Measurements from ENCODE around the gene LIME1. TPM values are rescaled to one million over a fixed set of nuclear protein-coding genes. Genes with fewer than 3 reads are reported as not detected.

LIME1 gene
- total and polyA plus RNA-seq, 8 donors, result 3.0 to 10.8 (median 6.3) TPM

DNA sequence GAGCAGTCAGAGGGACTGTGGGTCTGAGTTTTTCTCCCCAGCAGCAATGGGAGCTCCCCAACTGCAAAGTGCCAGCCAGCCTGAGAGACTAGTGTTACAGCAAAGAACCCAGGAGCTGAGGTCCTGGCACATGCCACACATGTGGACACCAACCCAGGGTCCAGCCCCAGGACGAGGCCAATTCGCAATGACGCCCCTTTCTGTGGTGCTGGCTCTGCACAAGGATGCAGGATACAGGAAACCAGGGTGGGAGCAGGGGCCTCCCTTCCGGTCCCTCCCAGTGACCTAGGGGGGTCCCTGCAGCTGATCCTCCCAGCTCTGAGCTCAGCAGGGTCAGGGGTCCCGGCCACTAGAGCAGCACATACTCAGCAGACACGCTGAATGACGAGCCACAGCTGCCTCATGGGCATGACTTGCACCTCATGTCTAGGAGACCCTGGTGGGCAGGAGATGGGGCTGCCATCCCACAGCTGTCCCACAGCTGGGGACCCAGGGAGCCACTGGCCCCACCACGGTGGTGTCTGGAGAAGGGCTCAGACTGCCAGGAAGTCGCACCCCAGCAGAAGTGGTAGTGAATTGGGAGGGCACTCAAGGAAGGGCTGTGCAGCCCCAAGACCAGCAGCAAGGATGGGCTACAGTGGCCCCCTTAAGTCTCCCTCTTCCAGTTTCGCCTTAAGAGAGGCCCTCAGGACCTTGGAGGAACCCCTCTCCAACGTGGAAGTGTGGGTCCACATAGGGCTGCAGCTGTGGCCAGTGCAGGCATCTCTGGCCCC is 32.3 kb upstream of the LIME1 start:
- H3K27ac ChIP-seq, result no peak overlapping the region
- DNase-seq (peak in 1 of 4 donors; percentile 42), ATAC-seq (no peak)
- peaks cover 0 to 55% of the 10 kb centered on the region in 2 donors for H3K36me3 ChIP-seq
- TF ChIP-seq, protein P1, sequence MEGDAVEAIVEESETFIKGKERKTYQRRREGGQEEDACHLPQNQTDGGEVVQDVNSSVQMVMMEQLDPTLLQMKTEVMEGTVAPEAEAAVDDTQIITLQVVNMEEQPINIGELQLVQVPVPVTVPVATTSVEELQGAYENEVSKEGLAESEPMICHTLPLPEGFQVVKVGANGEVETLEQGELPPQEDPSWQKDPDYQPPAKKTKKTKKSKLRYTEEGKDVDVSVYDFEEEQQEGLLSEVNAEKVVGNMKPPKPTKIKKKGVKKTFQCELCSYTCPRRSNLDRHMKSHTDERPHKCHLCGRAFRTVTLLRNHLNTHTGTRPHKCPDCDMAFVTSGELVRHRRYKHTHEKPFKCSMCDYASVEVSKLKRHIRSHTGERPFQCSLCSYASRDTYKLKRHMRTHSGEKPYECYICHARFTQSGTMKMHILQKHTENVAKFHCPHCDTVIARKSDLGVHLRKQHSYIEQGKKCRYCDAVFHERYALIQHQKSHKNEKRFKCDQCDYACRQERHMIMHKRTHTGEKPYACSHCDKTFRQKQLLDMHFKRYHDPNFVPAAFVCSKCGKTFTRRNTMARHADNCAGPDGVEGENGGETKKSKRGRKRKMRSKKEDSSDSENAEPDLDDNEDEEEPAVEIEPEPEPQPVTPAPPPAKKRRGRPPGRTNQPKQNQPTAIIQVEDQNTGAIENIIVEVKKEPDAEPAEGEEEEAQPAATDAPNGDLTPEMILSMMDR (IDR thresholded peaks at IDR 0.05), result no peak
- H3K4me3 ChIP-seq, result no peak overlapping the region
- intact Hi-C loops (cut with DNase I), result no loop called here
- no peaks in the 10 kb centered on the region for H3K27me3 ChIP-seq
- H3K9me3 ChIP-seq, result no peaks in the 10 kb centered on the region
- peaks cover 17 to 40% of the 10 kb centered on the region in 2 donors for H3K4me1 ChIP-seq

DNA sequence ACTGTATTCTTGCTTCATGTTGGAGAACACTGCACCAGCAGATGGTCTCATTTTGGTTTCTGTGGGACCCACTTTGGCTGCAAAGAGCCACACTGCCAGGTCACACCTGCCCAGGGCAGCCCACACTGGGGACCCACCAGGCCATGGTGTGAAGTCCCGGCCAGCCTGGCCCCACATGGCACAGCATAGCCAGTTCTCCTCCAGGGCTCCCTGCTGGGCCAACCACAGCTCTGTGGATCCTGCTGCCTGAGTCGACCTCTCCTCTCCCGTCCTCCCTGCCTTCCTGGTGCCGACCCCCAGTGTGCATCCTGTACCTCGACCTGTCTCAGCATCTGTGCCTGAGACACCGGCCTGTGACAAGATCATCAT is 31.7 kb upstream of the LIME1 start:
- Histone ChIP-seq H3K4me1 (peaks cover 14 to 40% of the 10 kb centered on the region in 2 donors), H3K27ac (no peak overlapping the region), H3K27me3 (no peaks in the 10 kb centered on the region), H3K4me3 (no peak overlapping the region), H3K36me3 (peaks cover 0 to 55% of the 10 kb centered on the region in 2 donors), H3K9me3 (no peaks in the 10 kb centered on the region)
- TF ChIP-seq, protein P1 (IDR thresholded peaks at IDR 0.05), result no peak
- ATAC-seq (no peak), DNase-seq (peak in 1 of 4 donors; percentile 52)
- intact Hi-C loops (cut with DNase I), result no loop called here

DNA sequence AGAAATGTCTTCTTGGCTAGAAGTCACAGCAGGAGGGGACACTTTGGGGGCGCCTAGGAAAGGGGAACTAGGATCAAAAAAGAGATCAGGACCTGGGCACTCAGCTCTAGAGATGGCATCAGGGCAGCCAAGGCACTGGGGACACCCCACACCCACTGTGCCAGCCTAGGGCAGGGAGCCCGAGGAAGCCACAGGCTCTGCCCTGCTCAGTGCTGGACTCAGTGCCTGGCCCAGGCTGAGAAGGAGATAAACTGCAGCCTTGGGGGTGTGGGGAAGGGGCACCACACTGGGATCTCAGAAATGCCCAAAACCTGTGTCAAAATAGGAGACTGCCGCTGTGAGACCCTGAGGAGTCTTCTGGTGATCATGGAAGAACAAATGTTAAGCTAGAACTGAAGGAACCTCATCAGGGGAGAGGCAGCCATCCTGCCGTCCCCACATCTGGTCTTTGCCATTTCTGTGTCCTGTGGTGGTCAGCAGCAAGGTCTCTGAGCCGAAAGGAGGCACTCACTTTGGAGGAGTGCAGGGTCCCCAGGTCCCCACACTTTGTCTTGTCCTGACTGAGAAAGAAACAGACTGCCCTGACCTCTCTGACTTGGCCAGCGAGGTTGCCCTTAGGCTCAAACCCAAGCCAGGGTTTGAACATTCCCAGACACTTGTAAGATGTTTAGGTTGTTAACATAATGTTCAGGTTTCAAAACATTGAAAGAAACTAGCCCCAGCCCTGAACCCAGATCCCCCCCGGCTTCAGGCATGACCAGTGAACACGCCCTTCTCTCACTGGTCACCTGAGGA is 31.0 kb upstream of the LIME1 start:
- Histone ChIP-seq H3K4me3 (no peak overlapping the region), H3K9me3 (no peaks in the 10 kb centered on the region), H3K36me3 (peaks cover 0 to 55% of the 10 kb centered on the region in 2 donors), H3K4me1 (peaks cover 14 to 41% of the 10 kb centered on the region in 2 donors), H3K27ac (no peak overlapping the region), H3K27me3 (no peaks in the 10 kb centered on the region)
- TF ChIP-seq, protein P1 (IDR thresholded peaks at IDR 0.05), result no peak
- peak in 1 of 4 donors; percentile 36 for DNase-seq
- intact Hi-C loops (cut with DNase I), result no loop called here
- ATAC-seq, result no peak

DNA sequence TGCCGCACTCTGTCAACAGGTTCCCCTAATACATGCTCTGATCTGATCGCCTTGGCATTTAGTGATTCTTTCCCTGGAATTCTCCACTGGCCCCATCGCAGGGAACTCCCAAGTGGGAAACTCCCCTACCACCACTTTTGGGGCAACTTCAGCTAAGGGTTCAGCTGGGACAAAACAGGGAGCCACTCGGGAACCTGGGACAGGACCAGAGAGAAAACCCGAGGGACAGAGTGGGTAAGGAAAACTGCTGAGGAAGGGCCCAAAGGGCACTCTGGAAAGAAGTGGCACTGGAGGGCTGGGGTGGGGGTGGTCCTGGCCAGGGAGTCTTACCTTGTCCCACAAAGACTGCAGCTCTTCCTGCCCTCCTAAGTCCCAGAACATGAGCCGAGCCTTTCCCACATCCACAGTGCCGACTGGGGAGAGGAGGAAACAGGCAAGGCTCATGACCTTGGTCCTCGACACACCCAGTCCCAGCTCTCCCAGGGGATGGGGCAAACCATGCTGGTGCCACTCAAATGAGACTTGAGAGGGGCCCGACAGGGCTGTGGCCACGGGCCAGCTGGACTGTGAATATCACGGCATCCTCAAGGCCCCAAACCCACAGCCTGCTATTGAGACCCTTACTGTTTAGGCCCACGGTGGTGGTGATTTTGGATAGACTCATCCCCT is 30.3 kb upstream of the LIME1 start:
- TF ChIP-seq, protein P1 (IDR thresholded peaks at IDR 0.05), result no peak
- Histone ChIP-seq H3K27ac (peak overlapping the region in 1 of 2 donors; percentile 90), H3K9me3 (no peaks in the 10 kb centered on the region), H3K4me1 (peaks cover 14 to 47% of the 10 kb centered on the region in 2 donors), H3K4me3 (peak overlapping the region; percentile 79 to 100), H3K27me3 (no peaks in the 10 kb centered on the region), H3K36me3 (peaks cover 0 to 56% of the 10 kb centered on the region in 2 donors)
- no peak for ATAC-seq
- peak in 1 of 4 donors; percentile 51 for DNase-seq
- intact Hi-C loops (cut with DNase I), result no loop called here

Data from left lung (tissue), 10 donors.